K562 (cell line): ENCODE data around the gene COL9A2. TPM values are rescaled to one million over a fixed set of nuclear protein-coding genes. Genes with fewer than 3 reads are reported as not detected.

Source experiments
- CCAR2 ChIP-seq: fragments of 200-400 bp; formaldehyde crosslinking; IDR thresholded peaks from 2 replicates; pipeline ENCODE4 v1.6.1; 2017; ENCODE audit warnings: mild to moderate bottlenecking, low read depth, low read length
- CEBPG ChIP-seq, 3 experiments: fragments of 200-800 bp in 1 of 3; sonication (Bioruptor generic) in 1 of 3; sonication (generic) in 1 of 3; formaldehyde crosslinking in 1 of 3; IDR thresholded peaks in 2 of 3; conservative IDR thresholded peaks in 1 of 3; 2 replicates each; pipeline versions ENCODE4 v1.6.1 to v1.8.0; 2016 to 2022; ENCODE audit warnings: missing compliant biosample characterization in 2 of 3, missing genetic modification characterization in 2 of 3, mild to moderate bottlenecking in 1 of 3, missing genetic modification reagents in 1 of 3
- DMBX1 ChIP-seq: fragments of 250-450 bp; sonication (Bioruptor Pico); IDR thresholded peaks from 2 replicates; pipeline ENCODE4 v1.8.0; 2022; ENCODE audit warnings: inconsistent platforms, mild to moderate bottlenecking, moderate library complexity, borderline replicate concordance
- EGR1 ChIP-seq: fragments of 450-650 bp; conservative IDR thresholded peaks from 2 replicates; pipeline ENCODE4 v1.6.1; 2017; ENCODE audit warnings: mild to moderate bottlenecking
- HDGF ChIP-seq: fragments of 450-650 bp; IDR thresholded peaks from 2 replicates; pipeline ENCODE4 v1.6.1; 2016
- HMG20A ChIP-seq: fragments of 450-650 bp; formaldehyde crosslinking; conservative IDR thresholded peaks from 2 replicates; pipeline ENCODE4 v1.4.0; 2020; ENCODE audit warnings: mild to moderate bottlenecking, mixed read lengths
- JUN ChIP-seq, 2 experiments: sonication (generic) in 1 of 2; formaldehyde crosslinking in 1 of 2; IDR thresholded peaks; 2 replicates each; pipeline versions ENCODE4 v1.6.1 to v1.8.0; 2012 to 2022; ENCODE audit warnings: borderline replicate concordance in 2 of 2, mild to moderate bottlenecking in 2 of 2, improper control_type of control experiment in 1 of 2, low read depth in 1 of 2, low read length in 1 of 2, missing genetic modification reagents in 1 of 2
- KAT7 ChIP-seq: sonication (generic); formaldehyde crosslinking; IDR thresholded peaks from 2 replicates; pipeline ENCODE4 v1.8.0; 2022; ENCODE audit warnings: missing genetic modification reagents, mild to moderate bottlenecking, borderline replicate concordance
- KDM1A ChIP-seq, 2 experiments: fragments of 450-650 bp; IDR thresholded peaks; 2 replicates each; pipeline ENCODE4 v1.6.1; 2016; ENCODE audit warnings: mild to moderate bottlenecking in 2 of 2
- MECOM ChIP-seq: fragments of 250-450 bp; sonication (Bioruptor Pico); IDR thresholded peaks from 2 replicates; pipeline ENCODE4 v1.8.0; 2022; ENCODE audit warnings: inconsistent platforms
- OTX1 ChIP-seq: fragments of 450-650 bp; formaldehyde crosslinking; IDR thresholded peaks from 2 replicates; pipeline ENCODE4 v1.4.0; 2022; ENCODE audit warnings: mild to moderate bottlenecking
- RERE ChIP-seq: sonication (generic); formaldehyde crosslinking; IDR thresholded peaks from 2 replicates; pipeline ENCODE4 v1.8.0; 2023; ENCODE audit warnings: missing genetic modification reagents, mild to moderate bottlenecking, borderline replicate concordance
- SMAD1 ChIP-seq: fragments of 150-350 bp; IDR thresholded peaks from 2 replicates; pipeline ENCODE4 v1.6.1; 2014; ENCODE audit warnings: low read length, low read depth; ENCODE audit not compliant: partially characterized antibody
- SREBF2 ChIP-seq: sonication (generic); formaldehyde crosslinking; IDR thresholded peaks from 2 replicates; pipeline ENCODE4 v1.4.0; 2020; ENCODE audit warnings: mild to moderate bottlenecking, missing genetic modification reagents
- ZNF217 ChIP-seq: sonication (generic); formaldehyde crosslinking; IDR thresholded peaks from 2 replicates; pipeline ENCODE4 v1.8.0; 2022; ENCODE audit warnings: mild to moderate bottlenecking, missing genetic modification reagents
- ZNF347 ChIP-seq: fragments of 450-650 bp; formaldehyde crosslinking; IDR thresholded peaks from 2 replicates; pipeline ENCODE4 v1.4.0; 2020; ENCODE audit warnings: low read depth, mild to moderate bottlenecking, moderate library complexity
- ZNF41 ChIP-seq: fragments of 250-450 bp; sonication (Bioruptor Pico); conservative IDR thresholded peaks from 2 replicates; pipeline ENCODE4 v1.4.0; 2020; ENCODE audit warnings: mild to moderate bottlenecking
- polyA plus RNA-seq, 8 experiments: library from polyadenylated mRNA; depleted of rRNA in 4 of 8; stranded (reverse) in 5 of 8; unstranded in 3 of 8; fragments of >200 nt; fragmentation: Nextera tagmentation in 2 of 8; fragmentation: Illumina TruSeq in 1 of 8; extraction: Ambion mirVana in 2 of 8; extraction: Trizol in 1 of 8; gene quantifications; 2 replicates each; pipeline versions ENCODE4 v1.2.1 to v1.2.3, GENCODE V29; 2011 to 2014; ENCODE audit warnings: inconsistent platforms in 1 of 8, missing spikeins in 1 of 8
- total RNA-seq, 7 experiments: library from RNA; depleted of rRNA in 6 of 7; stranded (reverse); fragments of >200 nt in 6 of 7; fragmentation: Illumina TruSeq in 2 of 7; extraction: Trizol in 2 of 7; gene quantifications; 2 replicates each; pipeline versions ENCODE4 v1.2.1 to v1.2.3, GENCODE V29; 2011 to 2021; ENCODE audit warnings: low replicate concordance in 1 of 7
- TF ChIP-seq, protein P1 (sequence below): IDR thresholded peaks from 3 replicates; pipeline ENCODE4 v1.6.1; 2011; ENCODE audit warnings: borderline replicate concordance, mild to moderate bottlenecking; ENCODE audit not compliant: insufficient read length, insufficient read depth
- TF ChIP-seq, protein P2 (sequence below): fragments of 250-450 bp; sonication (Bioruptor Pico); IDR thresholded peaks from 2 replicates; pipeline ENCODE4 v1.5.1; 2021; ENCODE audit warnings: mild to moderate bottlenecking

COL9A2 gene
- total and polyA plus RNA-seq, 9 of the 15 experiments (the other 6 are each of a cell fraction or from before 2014, with no cell fraction given): 0.03 to 2.2 (median 0.31) TPM

- TF ChIP-seq OTX1 (CRISPR knock-in tag) (no peak), EGR1 (no peak), DMBX1 (CRISPR knock-in tag) (no peak), KDM1A (IDR thresholded peaks at IDR 0.05) (no peak), HDGF (no peak), ZNF347 (CRISPR knock-in tag) (no peak), HMG20A (no peak), RERE (no peak), MECOM (no peak), SREBF2 (CRISPR knock-in tag) (no peak), CEBPG (CRISPR knock-in tag; IDR thresholded peaks at IDR 0.05) (peak; percentile 69), CEBPG (tag; conservative IDR thresholded peaks at IDR 0.05 in 1 of 2, IDR thresholded peaks at IDR 0.05 in 1 of 2) (peak in 1 of 2 experiments; percentile 59; a peak in 2 of 4 replicates), CCAR2 (no peak), JUN (IDR thresholded peaks at IDR 0.05; ENCODE audit: borderline replicate concordance, low read depth, low read length) (0 out of 2 replicates have a peak, but pooled peaks have one; percentile 10), JUN (CRISPR knock-in tag; IDR thresholded peaks at IDR 0.05; ENCODE audit: borderline replicate concordance) (no peak), KAT7 (no peak), SMAD1 (no peak), ZNF41 (CRISPR knock-in tag) (no peak), ZNF217 (no peak)
- TF ChIP-seq, protein P1, sequence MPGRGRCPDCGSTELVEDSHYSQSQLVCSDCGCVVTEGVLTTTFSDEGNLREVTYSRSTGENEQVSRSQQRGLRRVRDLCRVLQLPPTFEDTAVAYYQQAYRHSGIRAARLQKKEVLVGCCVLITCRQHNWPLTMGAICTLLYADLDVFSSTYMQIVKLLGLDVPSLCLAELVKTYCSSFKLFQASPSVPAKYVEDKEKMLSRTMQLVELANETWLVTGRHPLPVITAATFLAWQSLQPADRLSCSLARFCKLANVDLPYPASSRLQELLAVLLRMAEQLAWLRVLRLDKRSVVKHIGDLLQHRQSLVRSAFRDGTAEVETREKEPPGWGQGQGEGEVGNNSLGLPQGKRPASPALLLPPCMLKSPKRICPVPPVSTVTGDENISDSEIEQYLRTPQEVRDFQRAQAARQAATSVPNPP: no peak
- TF ChIP-seq, protein P2, sequence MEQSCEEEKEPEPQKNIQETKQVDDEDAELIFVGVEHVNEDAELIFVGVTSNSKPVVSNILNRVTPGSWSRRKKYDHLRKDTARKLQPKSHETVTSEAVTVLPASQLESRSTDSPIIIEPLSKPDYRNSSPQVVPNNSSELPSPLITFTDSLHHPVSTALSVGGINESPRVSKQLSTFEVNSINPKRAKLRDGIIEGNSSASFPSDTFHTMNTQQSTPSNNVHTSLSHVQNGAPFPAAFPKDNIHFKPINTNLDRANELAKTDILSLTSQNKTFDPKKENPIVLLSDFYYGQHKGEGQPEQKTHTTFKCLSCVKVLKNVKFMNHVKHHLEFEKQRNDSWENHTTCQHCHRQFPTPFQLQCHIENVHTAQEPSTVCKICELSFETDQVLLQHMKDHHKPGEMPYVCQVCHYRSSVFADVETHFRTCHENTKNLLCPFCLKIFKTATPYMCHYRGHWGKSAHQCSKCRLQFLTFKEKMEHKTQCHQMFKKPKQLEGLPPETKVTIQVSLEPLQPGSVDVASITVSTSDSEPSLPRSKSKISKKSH: no peak
These were observed 24.6 kb upstream of the COL9A2 start (continued) for GRCh38 chr1:40341491-40342380.
